MM.1S (cell line): ENCODE results near the gene CDYL.

Experiments used
- DNase-seq: peaks from one replicate; pipeline ENCODE4 v3.0.0-alpha.2; 2015
- H2AFZ ChIP-seq: fragments of 300-600 bp; sonication (generic); 2 replicates; pipeline ENCODE4 v1.6.0; 2016; ENCODE audit warnings: antibody characterized with exemption, low read length
- H3F3A ChIP-seq: fragments of 300-600 bp; sonication (generic); 2 replicates; pipeline ENCODE4 v1.6.1; 2016; ENCODE audit warnings: mild to moderate bottlenecking, antibody characterized with exemption, low read length, moderate library complexity, mixed read lengths; ENCODE audit not compliant: insufficient read depth
- H3K27ac ChIP-seq: fragments of 300-600 bp; sonication (generic); 2 replicates; pipeline ENCODE4 v1.5.1; 2016; ENCODE audit warnings: mild to moderate bottlenecking, low read length
- H3K27me3 ChIP-seq: fragments of 300-600 bp; sonication (generic); replicated peaks from 2 replicates; pipeline ENCODE4 v1.6.0; 2016; ENCODE audit warnings: low read length; ENCODE audit not compliant: insufficient read depth
- H3K36me3 ChIP-seq: fragments of 300-600 bp; sonication (generic); replicated peaks from 2 replicates; pipeline ENCODE4 v1.6.1; 2016; ENCODE audit warnings: mild to moderate bottlenecking, low read length, mixed read lengths; ENCODE audit not compliant: insufficient read depth
- H3K4me1 ChIP-seq: fragments of 300-600 bp; sonication (generic); 2 replicates; pipeline ENCODE4 v1.6.1; 2016; ENCODE audit warnings: low read length, mixed read lengths
- H3K4me2 ChIP-seq: fragments of 300-600 bp; sonication (generic); 2 replicates; pipeline ENCODE4 v1.6.0; 2016; ENCODE audit warnings: low read depth, low read length
- H3K4me3 ChIP-seq: fragments of 300-600 bp; sonication (generic); 2 replicates; pipeline ENCODE4 v1.5.1; 2016; ENCODE audit warnings: low read length, mixed read lengths
- H3K79me2 ChIP-seq: fragments of 300-600 bp; sonication (generic); 2 replicates; pipeline ENCODE4 v1.6.1; 2016; ENCODE audit warnings: mixed run types, low read length, mixed read lengths
- H3K9ac ChIP-seq: fragments of 300-600 bp; sonication (generic); 2 replicates; pipeline ENCODE4 v1.6.1; 2016; ENCODE audit warnings: low read length, mixed read lengths
- H3K9me2 ChIP-seq: fragments of 300-600 bp; sonication (generic); replicated peaks from 2 replicates; pipeline ENCODE4 v1.6.1; 2016; ENCODE audit warnings: mild to moderate bottlenecking, low read length, mixed read lengths; ENCODE audit not compliant: insufficient read depth
- H3K9me3 ChIP-seq: fragments of 300-600 bp; sonication (generic); replicated peaks from 2 replicates; pipeline ENCODE4 v1.6.1; 2016; ENCODE audit warnings: mild to moderate bottlenecking, low read length, mixed read lengths; ENCODE audit not compliant: insufficient read depth
- H4K20me1 ChIP-seq: fragments of 300-600 bp; sonication (generic); 2 replicates; pipeline ENCODE4 v1.6.1; 2016; ENCODE audit warnings: mild to moderate bottlenecking, low read length, moderate library complexity, mixed read lengths; ENCODE audit not compliant: insufficient read depth
- CTCF ChIP-seq: fragments of 300-600 bp; sonication (generic); IDR thresholded peaks from 2 replicates; pipeline ENCODE4 v1.5.1; 2016; ENCODE audit warnings: antibody characterized with exemption, low read length, mixed read lengths
- EZH2 ChIP-seq: fragments of 300-600 bp; sonication (generic); optimal IDR thresholded peaks from 2 replicates; pipeline ENCODE3; 2017; ENCODE audit warnings: low read depth, mild to moderate bottlenecking, antibody characterized with exemption, low read length, mixed read lengths
- EZH2phosphoT487 ChIP-seq: fragments of 300-600 bp; sonication (generic); IDR thresholded peaks from 2 replicates; pipeline ENCODE4 v1.6.1; 2018; ENCODE audit warnings: antibody characterized with exemption, low read length

Gene CDYL

DNA sequence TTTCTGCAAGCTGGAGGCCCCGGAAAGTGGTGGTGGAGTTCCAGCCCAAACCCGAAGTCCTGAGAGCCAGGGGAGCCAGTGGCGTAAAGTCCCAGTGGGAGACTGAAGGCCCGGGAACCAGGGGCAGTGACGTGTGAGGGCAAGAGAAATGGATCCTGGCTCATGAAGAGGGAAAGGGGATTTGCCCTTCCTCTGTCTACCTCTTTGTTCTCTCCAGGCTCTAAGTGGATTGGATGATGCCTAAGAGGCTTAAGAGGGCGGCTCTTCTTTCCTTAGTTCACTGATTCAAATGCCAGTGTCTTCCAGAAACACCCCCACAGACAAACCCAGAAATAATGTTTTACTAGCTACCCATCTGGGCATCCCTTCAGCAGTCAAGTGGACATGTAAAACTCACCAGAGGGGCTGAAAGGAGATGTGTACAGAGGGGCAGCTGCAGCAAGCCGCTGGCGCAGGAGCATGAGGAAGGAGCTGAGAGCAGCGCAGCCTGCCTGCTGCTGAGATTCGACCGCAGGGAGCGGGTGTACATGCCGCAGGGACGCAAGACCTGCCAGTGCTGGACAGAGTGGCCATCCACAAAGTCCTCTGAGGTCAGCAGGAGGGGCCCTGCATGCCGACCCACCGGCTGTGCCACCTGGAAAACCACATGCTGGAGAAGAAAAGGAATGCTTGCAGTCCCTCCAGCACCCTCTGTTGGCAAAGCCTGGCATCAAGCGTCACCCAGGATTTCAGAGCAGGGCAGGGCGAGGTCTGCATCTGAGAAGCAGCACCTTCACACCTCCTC, 29.5 kb downstream of the CDYL start:
- no peak for DNase-seq
- Histone ChIP-seq H3K9ac (no peak overlapping the region), H3K36me3 (no peaks in the 10 kb centered on the region), H3K79me2 (peaks cover 97% of the 10 kb centered on the region), H3K27ac (no peak overlapping the region), H4K20me1 (peaks cover 85% of the 10 kb centered on the region), H3K9me3 (no peaks in the 10 kb centered on the region), H3K9me2 (no peaks in the 10 kb centered on the region), H3K4me3 (no peak overlapping the region), H3K4me1 (peaks cover 18% of the 10 kb centered on the region), H2AFZ (no peak overlapping the region), H3F3A (peaks cover 8% of the 10 kb centered on the region; the same call in 1 of the 2 replicates), H3K27me3 (no peaks in the 10 kb centered on the region), H3K4me2 (no peak overlapping the region)
- no peak for TF ChIP-seq EZH2
- peak; percentile 46 for TF ChIP-seq CTCF

DNA sequence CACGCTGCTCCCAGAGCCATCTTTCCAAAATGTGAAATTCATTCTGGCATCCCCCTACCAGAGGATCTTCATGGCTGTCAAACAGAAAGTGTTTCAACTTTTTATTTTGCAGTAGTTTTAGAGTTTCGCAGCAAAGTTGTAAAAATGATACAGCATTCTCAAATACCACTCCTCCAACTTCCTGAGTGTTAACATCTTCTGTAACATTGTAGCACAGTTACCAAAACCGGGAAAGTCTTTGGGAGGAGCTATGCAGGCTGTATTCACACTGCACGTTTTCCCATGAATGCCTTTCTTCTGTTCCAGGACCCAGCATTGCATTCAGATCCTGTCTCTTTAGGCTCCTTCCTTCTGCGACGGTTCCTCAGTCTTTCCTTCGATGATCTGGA, 30.1 kb downstream of the CDYL start:
- TF ChIP-seq EZH2phosphoT487: no peak
- no peak for TF ChIP-seq CTCF
- TF ChIP-seq EZH2: no peak
- Histone ChIP-seq H3K4me2 (no peak overlapping the region), H3K4me1 (peaks cover 12% of the 10 kb centered on the region), H3K9ac (no peak overlapping the region), H3K27me3 (no peaks in the 10 kb centered on the region), H3K9me3 (no peaks in the 10 kb centered on the region), H3K4me3 (no peak overlapping the region), H2AFZ (no peak overlapping the region), H3K27ac (no peak overlapping the region), H3F3A (peaks cover 2% of the 10 kb centered on the region; the same call in 1 of the 2 replicates), H3K9me2 (no peaks in the 10 kb centered on the region), H3K36me3 (no peaks in the 10 kb centered on the region), H4K20me1 (peaks cover 85% of the 10 kb centered on the region), H3K79me2 (peaks cover 97% of the 10 kb centered on the region)
- DNase-seq: no peak

- no peaks in the 10 kb centered on the region for H3K36me3 ChIP-seq
- no peak overlapping the region for H2AFZ ChIP-seq
- no peak overlapping the region for H3K9ac ChIP-seq
- H3K79me2 ChIP-seq: peaks cover 97% of the 10 kb centered on the region
- no peaks in the 10 kb centered on the region for H3F3A ChIP-seq
- no peak for TF ChIP-seq EZH2
- no peak for TF ChIP-seq CTCF
- TF ChIP-seq EZH2phosphoT487: no peak
- H4K20me1 ChIP-seq: peaks cover 84% of the 10 kb centered on the region
- no peaks in the 10 kb centered on the region for H3K9me2 ChIP-seq
- H3K4me3 ChIP-seq: no peak overlapping the region
- H3K27ac ChIP-seq: no peak overlapping the region
- H3K27me3 ChIP-seq: no peaks in the 10 kb centered on the region
- H3K9me3 ChIP-seq: no peaks in the 10 kb centered on the region
- no peak overlapping the region for H3K4me2 ChIP-seq
- H3K4me1 ChIP-seq: peaks cover 7% of the 10 kb centered on the region; the same call in 1 of the 2 replicates
- DNase-seq: no peak
Measured at GRCh38 chr6:4806791-4807190, 30.6 kb downstream of the CDYL start.
